CMK (cell line): ENCODE data around the gene CLPX.
"Not testable (repeated sequence)": the region's sequence is repeated elsewhere in the genome, so short reads cannot be mapped to it uniquely, and the experiment has no call there.

Experiments
- DNase-seq: peaks from one replicate; pipeline ENCODE4 v3.0.0-alpha.2; 2010; ENCODE audit warnings: low read depth

CLPX gene

GRCh38 chr15:65184868-65185717 is at the start of gene CLPX:
CLPX (minus strand) TSS chr15:65185342; CDS start chr15:65185153, 189 bp downstream.
- peak; percentile 87 for DNase-seq

- DNase-seq = no peak
These were observed 48.6 kb upstream of the CLPX start for GRCh38 chr15:65233696-65234095.

GRCh38 chr15:65232520-65232919 is 47.4 kb upstream of the CLPX start:
- DNase-seq = no peak

- no peak for DNase-seq
These were observed 46.2 kb upstream of the CLPX start for GRCh38 chr15:65231306-65231705.

- DNase-seq = not testable (repeated sequence)
These were observed 41.8 kb upstream of the CLPX start for GRCh38 chr15:65226901-65227300.

DNA sequence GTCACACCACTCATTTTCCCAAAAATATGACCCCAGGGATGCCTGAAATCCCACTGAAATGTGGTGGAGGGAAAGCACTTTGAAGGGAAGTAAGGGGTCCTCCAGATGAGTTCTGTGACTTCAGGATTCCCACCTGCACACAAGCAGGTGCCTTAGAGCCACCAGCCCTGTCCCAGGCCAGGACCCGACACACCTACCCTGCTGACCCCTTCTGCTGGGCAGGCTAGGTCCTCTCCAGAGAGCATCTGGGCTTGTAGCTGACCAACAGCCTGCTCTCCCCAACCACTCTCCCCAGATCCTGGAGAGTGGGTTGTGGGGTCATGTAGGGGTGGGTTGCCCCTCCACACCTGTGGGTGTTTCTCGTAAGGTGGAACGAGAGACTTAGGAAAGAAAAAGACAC is 41.1 kb upstream of the CLPX start:
- no peak for DNase-seq

GRCh38 chr15:65223996-65224395 is 38.9 kb upstream of the CLPX start:
- no peak for DNase-seq

GRCh38 chr15:65222891-65223290 is 37.7 kb upstream of the CLPX start:
- no peak for DNase-seq

DNA sequence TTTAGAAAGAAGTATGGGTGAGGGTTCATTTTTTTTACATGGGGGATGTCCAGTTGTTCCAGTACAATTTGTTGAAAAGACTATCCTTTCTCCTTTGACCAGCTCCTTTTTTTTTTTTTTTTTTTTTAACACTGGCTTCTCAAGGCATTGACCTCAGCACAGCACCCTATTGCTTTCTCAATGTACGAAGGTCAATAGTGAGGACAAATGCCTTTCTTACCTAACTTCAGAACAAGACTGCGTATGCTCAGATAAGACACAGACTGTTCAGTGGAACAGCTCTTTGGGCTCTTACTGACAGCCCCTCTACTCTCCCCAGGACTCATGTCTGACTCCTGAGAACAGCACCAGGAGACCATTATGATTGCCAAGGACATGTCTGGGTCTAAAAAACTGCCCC is 36.6 kb upstream of the CLPX start:
- DNase-seq = no peak

DNA sequence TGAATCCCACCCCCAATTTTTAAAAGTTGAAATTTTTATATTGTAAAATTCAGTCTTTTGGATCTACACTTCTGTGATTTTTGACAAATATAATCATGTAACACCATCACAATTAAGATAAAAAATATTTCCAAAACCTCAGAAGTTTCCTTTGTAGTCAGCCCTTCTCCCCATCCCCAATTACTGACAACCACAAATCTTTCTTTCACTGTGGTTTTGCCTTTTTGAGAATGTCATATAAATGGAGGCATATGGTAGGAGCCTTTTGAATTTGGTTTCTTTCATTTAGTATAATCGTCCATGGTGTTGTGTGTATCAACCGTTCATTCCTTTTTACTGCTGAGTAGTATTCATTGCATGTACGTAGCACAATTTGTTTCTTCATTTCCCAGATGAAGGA is 34.0 kb upstream of the CLPX start:
- no peak for DNase-seq

GRCh38 chr15:65217526-65218482 is 32.7 kb upstream of the CLPX start:
- no peak for DNase-seq

- no peak for DNase-seq
These were observed 30.4 kb upstream of the CLPX start for GRCh38 chr15:65215496-65215895.

GRCh38 chr15:65214010-65214409 is 28.9 kb upstream of the CLPX start:
- DNase-seq = no peak

DNA sequence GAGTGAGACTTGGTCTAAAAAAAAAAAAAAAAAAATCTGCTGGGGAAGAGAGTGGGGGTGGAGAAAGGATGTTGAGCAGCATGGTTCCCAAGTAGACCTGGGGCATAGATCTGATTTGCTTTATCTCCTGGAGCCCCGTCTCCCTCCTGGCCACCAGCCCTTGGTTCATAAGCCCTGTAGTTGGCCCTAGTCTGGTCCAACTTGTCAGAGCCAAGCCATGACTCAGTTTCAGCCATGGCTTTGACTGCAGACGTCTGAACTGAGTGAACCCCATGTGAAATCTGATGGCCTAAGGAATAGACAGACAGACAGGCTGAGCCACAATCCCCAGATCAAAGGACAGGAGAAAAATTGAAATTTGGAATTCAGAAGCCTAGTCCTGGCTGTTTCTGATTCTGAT is 28.1 kb upstream of the CLPX start:
- no peak for DNase-seq

DNA sequence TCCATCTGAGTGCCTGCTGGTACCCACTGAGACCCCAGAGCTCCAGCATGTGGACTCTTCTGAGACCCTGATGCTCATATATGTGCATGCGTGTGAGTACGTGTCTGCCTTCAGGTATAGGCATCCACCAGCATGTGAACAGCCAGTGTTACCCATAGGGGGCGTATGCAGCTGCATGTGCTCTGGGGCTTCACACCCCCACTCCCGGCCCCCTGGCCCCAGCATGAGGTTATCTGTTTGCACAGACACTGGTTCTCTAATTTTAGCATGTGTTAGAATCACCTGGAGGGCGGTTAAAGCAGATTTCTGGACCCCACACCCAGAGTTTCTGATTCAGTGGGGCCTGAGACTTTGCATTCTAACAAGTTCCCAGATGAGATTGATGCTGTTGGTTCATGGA is 27.0 kb upstream of the CLPX start:
- no peak for DNase-seq

DNA sequence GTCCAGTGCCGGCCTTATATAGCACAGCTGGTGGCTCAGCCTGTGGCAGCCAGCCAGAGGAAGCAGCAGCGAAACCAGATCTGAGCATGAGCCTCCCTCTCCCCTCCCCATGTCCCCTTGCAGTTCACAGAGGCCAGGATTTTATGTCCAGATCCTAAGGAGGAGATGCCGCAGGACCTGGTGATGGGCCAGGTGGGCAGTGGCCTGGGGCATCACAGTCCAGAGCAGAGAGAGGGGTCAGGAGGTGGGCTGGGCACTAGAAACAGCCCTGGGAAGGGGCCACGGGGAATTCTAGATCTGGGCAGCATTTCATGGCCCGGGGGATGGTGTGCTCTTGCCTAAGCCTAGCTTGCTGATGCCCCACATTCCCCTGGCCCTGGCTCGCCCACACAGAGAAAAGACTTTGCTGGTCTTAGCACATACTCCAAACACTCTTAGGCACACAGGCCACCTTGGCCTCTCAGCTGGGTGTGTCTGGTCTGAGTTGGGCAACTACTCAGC is 26.4 kb upstream of the CLPX start:
- no peak for DNase-seq

DNA sequence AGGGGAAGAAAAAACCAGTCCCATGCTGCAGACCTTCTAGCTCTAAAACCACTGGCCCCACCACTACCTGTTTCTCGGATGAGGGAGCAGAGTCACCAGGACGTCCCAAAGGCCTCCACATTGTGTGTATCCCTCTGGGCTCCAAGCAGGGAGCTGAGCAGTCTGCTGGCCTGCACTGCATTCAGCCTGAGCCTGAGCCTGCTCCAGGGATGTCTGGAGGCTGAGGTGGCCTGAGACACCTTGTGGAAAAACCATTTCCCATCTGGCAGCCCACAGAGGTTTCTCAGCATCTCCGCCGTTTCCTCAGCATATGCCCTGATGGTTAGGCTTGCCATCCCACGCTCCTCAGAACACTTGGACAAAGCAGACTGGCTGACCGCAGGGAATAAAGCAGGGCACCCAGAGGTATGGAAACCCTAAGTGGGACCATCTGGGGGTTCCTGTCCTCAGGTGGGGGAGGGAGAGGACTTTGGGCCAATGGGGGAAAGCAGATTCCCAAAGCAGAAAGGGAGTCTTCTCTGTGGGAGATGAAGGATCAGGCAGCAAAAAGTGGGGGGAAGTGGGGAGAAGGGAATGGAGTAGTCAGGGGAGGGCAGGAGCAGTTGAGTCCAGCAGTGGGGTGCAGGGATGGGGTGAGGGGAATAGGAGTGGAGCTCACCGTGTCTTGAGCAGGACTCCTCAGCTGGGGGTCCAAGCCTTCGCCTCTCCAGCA is 25.8 kb upstream of the CLPX start, which contains the start of gene CILP:
CILP (minus strand) TSS at position 704 of the 712 bp plus-strand sequence. CDS start 1,718 bp downstream, outside the sequence.
- DNase-seq = no peak

DNA sequence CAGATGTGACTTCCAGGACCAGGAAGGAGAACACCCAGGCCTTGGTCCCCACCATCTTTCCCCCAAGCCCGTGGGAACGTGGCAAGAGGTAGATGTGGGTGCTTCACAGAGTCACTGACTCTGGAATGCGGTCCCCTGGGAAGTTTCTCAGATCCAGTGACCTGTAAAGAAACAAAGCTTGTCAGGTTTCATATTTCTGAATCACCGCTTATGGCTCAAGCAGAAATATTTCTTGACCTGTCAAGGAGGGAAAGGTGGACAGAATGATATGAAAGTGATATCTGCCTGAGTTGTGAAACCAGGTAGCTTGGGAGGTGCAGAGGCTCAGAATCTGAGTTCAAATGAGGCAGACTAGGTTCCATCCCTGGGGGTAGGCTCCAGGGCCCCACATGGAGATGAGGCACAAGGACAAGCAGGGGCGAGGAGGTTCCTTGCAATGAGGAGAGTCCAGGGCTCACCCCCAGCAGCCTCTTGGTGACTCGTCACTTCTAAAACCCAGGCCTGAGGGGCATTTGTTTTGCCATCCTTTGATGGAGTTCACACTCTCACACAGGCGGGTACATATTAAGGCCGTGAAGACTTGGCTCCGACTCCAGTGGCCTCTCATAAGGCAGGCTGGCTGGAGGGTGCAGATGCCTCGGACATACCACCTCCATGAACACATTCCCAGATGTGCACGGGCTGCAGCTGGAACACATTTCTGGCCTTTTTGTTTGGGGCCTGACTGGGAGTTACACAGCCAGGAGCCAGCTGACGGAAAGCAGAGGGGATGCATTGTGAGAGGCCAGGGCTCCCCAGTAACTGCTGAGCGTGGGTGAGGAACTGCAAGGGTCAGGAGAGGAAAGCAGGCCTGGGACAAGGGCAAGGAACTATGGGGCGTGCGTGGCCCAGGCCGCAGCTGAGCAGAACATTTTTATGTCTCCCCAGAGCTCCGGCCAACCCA is 24.8 kb upstream of the CLPX start:
- DNase-seq = no peak

- DNase-seq = no peak
These were observed 23.5 kb upstream of the CLPX start for GRCh38 chr15:65208647-65209046.

GRCh38 chr15:65207280-65207840 is 22.2 kb upstream of the CLPX start:
- no peak for DNase-seq
